GM19372 (cell line): ENCODE results near the gene TM2D3.
"Not testable (repeated sequence)": the region's sequence is repeated elsewhere in the genome, so short reads cannot be mapped to it uniquely, and the experiment has no call there.

Experiments
- ATAC-seq: cut with Tn5 transposase; IDR thresholded peaks from one replicate; pipeline ENCODE4 v1.9.1; 2021; ENCODE audit warnings: mild to moderate bottlenecking, low read depth, moderate library complexity; ENCODE audit not compliant: unreplicated experiment

The TM2D3 gene

DNA sequence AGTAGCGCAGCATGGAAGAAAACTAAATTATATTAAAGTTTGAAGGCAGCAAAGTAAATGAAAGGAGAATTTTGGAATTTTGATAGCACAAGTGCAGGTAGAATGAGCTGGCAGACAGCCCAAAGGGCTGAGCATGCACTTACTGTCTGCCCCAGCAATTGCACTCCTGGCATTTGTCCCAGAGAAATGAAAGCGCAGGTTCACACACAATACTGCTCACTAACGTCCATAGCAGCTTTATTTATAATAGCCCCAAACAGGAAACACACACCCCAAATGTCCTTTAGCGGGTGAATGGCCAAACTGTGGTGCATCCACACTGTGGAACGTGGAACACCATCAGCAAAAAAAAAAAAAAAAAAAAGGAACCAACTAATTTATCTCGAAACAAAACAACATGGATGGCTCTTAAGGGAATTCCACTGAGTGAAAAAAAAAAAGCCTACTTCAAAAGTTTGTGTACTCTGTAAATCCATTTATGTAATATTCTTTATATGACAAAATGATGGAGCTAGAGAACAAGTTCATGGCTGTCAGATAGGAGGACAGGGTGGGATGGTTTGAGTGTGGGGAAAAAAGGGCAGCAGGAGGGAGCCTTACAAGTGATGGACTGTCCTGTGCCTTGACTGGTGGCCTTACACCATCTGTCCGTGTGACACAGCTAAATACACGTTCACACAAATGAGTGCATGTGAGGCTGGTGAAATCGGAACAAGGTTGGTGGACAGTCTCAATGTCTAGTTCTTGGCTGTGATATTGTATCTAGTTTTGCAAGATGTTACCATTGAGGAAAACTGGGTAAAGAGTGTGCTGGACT, 6.0 kb upstream of the TM2D3 start:
- no peak for ATAC-seq

DNA sequence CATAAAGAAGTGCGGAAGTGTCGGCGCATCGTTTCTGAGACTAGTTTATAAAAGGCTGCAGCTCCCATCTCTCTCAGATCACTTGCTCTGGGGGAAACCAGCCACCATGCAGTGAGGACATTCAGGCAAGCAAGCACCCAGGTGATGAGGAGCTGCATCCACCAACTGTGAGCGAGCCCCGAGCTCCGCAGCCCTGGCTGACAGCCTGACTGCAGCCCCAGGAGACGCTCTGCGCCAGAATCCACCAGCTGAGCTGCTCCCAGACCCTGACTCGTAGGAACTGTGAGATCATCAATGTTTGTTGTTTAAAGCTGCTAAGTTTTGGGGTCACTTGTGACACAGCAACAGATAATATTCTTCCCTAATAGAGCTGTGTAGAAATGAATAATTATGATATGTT, 5.0 kb upstream of the TM2D3 start:
- ATAC-seq = no peak

DNA sequence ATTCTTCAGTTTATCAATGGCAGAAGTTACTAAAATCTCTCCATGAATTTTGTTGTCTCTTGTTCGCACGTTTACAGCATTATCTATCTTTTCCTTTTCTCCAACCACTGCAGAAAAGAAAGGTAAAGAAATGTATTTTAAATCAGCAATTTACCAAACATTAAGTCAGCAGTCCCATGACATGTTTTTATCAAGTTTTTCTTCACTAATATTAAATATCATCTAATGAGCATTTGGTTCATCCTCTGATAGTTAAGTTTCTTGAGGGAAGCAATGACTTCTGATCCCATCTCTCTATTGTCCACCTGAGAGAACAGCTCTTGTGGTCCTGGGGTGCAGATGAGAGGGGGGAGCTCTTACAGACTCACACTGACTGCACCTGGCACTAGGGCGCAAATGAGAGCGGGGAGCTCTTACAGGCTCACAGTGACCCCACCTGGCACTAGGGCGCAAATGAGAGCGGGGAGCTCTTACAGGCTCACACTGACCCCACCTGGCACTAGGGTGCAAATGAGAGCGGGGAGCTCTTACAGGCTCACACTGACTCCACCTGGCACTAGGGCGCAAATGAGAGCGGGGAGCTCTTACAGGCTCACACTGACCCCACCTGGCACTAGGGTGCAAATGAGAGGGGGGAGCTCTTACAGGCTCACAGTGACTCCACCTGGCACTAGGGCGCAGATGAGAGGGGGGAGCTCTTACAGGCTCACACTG, 2.6 kb upstream of the TM2D3 start:
- not testable (repeated sequence) for ATAC-seq

DNA sequence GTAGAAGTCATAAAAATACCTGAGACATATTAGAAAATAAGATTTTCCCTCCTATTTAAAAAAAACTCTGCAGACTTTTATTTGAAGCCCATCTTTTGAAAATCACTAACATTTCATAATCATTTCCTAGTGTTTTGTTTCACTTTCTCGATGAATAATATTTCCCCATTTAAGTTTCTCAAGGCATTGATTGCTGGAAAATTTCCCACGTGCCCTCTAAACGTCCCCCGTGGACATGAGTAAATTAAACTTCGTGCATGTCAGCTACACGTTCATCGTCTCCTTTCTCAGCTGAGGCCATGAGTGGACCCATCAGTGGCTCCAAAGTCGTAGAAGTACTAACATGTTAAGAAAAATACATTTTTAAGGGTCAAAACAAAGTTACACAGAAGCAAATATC, 2.0 kb upstream of the TM2D3 start:
- ATAC-seq = no peak

DNA sequence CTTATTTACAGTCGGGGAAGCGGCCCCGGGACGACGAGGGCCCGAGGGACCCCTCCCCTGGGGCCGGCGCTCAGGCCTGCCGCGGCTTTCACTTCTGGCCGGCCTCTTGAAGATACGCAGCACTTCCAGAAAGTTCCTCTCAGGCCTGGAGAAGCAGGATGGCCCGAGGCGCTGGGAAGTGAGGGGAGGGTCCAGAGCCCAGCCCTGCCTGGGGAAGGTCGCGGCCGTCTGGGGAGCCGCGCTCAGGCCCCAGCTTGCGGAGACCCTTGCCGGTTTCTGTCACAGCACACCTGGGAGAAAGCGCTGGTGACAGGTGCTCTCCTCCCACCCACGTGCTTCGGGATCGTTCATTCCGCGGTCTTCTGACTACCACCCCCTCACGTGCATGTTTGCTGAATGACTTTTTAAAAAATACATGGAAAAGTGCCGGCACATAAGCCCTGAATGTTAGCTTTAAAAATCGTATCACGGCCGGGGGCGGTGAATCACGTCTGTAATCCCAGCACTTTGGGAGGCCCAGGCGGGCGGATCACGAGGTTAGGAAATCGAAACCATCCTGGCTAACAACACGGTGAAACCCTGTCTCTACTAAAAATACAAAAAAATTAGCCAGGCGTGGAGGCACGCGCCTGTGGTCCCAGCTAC, 727 bp upstream of the TM2D3 start:
- ATAC-seq = no peak

DNA sequence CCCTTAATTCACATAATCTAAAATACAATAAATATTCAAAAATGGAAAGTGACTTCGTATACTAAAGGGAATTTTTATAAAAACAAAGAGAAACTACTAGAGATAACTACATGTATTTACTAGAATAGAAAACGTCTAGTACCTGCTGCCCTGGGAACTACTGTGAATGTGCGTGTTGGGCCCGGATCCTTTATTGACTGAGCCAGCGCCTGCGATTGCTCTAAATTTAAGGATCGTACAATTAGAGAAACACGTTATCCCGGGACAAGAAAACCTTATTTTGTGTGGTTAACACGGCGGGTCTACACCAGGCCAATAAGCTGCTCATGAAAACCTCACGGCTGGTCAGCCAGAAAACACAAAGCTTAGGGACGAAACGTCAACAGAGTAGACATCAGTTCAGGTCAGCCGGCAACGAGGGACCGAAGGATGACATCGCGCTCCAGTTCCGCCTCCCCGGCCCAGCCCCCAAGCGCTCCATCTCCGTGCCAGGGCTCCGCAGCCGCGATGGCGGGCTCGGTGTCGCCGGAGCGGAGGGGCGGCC, 555 bp downstream of the TM2D3 start:
- ATAC-seq = peak; percentile 48

DNA sequence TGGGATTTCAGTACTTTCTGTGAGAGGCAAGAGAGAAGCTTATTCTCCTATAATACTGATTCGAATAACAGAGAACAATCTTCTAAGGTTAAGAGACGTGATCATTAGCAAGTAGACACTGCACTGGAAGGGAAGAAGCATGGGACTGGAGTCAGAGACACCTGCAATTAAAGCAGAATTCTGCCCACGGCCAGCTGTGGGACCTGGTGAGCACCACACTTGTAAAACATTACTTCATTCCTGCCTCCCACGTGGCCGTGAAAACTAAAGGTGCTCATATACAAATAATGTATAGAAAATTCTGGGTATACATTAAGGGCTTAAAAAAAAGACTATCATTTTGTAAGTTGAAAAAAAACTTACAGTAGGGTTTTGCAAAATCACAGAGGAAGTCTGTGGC, 2.0 kb downstream of the TM2D3 start:
- ATAC-seq = no peak

DNA sequence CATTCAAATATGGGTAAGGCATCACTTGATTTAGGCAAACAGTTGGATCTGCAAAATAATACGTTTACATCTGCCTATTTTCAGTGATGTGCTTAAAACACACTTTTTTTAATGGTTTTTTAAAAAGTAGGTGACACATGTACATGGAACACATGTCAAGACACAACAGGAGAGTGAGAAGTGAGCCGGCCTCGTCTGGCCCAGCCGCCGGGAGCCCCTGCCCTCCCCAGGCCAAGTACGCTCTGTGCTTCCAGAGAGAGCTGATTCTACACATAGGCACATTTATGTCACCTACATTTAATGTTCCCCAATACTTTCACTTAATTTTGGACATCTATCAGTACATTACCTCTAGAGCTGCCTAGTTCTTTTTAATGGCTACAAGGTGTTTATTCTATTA, 3.8 kb downstream of the TM2D3 start:
- no peak for ATAC-seq

DNA sequence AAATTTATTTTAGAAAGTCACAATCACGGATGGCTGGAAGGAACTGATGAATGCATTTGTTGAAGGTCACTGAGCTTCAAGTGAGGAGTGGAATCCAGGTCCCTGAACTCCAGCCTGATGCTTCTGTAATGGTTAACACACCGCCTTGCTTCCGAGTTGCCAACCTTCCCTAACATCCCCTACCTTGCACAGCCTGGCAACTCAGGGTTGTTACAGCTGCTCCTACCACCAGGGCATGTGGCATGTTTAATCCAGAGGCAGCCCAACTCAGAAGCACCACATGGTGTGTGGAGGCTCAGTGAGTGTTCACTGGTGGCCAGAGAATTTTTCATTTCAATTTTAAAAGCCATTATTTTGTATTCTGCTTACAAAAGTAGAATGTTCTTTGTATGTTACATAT, 4.9 kb downstream of the TM2D3 start:
- no peak for ATAC-seq

DNA sequence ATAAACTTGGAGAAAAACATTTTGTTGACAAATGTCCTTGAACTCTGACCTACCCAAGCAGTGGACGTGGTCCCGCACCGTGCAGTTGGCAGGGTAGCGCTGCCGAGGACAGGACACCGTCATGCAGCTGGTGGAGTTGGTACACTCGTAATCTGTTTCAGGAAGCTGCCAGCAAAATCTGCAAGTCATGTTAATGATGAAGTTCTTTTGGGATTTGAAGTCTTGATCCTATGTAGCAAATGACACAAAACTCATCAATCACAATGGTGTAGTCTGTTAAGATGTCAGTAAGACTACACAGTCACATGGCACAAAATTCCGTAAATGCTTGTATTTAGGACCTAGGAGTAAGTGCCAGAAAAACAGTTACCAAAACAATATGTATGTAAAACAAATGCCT, 5.5 kb downstream of the TM2D3 start:
- no peak for ATAC-seq

DNA sequence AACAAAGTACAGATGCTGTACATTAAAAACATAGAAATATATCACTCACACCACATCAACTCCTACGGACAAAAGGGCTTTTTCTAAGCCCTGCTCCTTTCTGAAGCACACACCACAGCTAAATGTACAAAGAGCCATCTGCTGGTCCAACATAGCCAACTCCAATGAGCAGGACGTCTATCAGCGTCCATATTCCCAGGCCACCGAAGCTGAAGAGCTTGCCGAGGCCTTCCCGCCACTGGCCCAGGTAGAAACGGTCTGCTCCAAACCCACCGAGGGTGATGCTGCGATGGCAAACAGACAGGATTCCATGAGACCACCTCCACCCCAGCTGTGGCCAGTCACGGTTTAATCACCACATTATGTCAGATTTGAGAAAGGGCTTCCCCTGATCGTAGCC, 9.8 kb downstream of the TM2D3 start:
- no peak for ATAC-seq

DNA sequence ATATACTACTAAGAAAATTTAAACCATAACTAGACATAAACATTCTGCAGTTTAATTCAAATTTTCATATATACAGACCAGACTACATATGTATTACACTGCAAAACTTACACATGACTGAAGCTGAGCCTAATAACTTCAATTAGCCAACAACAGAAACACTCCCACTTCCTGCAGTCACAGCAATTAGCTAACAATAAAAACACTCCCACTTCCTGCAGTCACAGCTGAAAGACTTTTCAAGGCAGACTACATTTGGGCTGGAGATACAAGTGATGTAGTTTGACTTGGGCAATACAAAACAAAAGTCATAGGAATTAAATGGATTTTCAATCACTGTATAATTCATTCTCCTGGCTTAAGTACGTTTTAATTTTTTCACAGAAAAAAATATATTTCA, 10.3 kb downstream of the TM2D3 start:
- no peak for ATAC-seq

DNA sequence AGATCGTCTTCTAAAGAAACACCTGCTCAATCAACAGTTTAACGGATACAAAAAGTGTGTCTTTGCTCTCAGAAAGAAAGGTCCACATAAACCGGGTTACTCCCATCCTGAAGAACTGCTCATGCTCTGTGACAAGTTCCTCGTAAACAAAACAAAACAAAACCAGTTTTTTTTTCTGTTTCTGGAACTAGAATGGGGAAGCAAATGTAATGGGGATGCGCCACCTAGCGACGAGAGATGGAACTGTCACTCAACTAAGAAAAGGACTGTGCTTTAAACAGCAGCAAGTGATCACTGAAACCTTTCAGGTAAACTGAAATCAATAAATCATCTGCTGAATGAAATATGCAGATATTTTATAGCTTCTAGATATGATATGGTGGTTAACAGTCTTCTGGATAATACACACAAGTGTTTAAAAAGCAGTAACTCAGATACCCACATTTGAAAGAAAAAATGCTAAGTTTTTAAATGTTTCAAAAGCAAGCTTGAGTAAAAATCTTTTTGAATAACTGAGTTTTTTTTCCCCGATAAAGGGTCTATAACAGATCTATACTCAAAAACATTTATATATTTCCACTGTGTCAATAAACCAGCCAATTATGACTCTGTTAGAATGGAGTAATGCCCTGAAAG, 10.9 kb downstream of the TM2D3 start:
- peak; percentile 61 for ATAC-seq

DNA sequence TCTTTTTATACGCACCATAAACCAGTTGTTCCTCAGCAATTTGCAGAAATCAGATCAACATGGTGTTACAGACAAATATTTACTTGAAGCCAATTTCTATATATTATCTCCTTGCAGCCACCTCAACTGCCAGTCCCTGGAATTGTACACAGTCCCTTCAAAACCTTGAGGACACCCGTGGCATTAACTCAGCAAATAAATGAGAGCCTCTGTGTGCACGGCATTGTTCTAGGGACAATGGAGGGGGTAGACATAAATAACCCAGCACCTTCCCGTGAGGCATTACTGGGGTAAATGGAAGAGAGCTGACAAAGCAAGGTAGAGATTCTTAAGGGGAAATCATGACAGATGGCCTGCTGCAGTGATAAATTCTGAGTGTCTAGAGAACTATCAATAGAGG, 12.5 kb downstream of the TM2D3 start:
- no peak for ATAC-seq

DNA sequence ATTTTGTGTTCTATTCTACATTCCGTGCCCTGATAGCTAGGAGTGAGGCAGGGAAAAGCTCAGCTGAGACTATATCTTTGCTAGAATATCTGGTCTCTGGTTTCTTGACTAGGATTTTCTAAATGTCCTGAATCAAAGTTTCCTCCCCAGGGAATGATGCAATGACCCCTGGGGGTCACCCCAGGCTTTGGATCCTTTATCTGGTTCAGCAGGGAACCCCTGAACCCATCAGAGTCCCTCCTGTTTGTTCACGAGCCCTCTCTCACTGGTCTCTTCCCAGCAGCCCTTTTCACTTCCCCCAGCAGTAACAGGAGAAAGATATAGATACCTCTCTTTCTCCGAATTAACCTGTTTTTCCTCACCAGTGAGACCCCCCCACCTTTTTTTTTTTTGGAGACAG, 14.3 kb downstream of the TM2D3 start:
- no peak for ATAC-seq

DNA sequence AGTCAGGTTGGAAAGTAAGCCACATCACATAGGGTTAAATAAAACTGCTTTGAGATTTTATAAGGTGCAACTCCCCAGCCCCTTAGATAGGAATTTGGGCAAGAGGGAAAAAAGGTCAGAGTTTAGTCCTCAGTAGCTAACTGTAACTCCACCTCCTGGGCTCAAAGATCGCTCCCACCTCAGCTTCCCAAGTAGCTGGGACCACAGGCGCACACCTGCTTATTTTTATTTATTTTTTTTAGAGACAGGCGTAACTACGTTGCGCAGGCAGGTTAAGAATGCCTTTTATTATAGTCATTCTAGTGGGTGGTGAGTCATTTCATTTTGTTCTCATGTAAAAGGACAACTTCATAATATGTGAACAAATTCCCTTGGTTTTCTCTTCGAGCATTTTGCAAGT, 14.7 kb downstream of the TM2D3 start:
- no peak for ATAC-seq

DNA sequence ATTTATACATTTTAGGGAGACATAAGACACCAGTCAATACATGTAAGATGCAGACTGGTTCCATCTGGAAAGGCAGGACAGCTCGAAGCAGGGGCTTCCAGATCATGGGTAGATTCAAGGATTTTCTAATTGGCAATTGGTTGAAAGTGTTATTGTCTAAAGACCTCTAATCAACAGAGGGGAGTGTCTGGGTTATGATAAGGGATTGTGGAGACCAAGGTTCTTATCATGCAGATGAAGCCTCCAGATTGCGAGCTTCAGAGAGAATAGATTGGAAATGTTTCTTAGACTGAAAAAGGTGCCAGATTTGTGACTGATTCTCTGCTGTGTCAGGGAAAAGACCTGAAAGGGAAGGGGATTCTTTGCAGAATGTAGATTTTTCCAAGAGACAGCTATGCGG, 15.1 kb downstream of the TM2D3 start:
- no peak for ATAC-seq

DNA sequence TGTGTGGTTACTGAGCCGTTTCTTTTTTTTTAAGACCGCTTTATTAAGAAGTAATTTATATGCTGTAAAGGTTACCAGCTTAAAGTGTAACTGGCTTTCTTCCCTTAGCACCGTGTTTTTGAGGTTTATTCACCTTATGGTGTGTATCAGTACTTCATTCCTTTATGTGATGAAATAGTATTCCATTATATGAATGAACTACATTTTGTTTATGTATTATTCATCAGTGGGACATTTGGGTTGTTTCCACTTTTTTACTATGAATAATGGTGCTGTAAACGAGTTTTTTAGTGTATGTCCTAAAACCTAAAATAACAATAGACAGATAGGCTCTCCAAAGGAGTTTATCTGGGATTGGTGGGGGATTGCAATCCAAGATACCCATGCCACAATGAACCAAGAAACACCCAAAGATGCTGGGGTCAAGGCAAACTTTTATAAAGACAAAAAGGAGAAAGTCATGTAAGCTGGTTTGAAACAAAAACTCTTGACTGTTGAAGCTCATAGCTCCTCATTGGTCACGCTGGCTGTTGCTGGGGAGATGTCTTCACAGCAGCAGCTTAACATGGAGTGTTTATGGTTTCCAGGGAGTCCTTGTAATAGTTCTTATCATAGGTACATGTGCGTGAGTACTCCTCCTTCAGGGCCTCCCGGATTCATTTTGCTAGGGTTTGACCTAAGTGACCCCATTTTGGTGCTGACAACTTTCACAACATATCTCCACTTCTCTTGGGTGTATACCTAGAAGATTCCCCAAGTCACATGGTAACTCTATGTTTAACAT, 16.0 kb downstream of the TM2D3 start:
- ATAC-seq = no peak

DNA sequence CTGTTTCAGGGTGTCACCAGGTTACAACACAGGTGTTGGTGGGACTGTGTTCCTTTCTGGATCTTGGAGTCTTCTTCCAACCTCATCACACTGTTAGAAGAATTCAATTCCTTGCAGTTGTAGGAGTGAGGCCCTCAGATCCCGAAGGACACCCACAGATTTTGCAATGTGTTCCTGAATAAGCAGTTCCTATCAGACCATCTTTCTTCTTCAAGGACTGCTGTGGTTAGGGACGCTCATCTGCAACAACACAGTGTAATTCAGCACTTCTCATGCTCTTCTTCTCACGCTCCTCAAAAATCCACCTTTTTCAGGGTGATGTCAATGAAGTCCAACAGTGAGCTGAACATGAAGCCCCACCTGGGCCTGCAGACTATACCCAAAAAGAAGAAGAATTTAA, 18.8 kb downstream of the TM2D3 start:
- no peak for ATAC-seq

DNA sequence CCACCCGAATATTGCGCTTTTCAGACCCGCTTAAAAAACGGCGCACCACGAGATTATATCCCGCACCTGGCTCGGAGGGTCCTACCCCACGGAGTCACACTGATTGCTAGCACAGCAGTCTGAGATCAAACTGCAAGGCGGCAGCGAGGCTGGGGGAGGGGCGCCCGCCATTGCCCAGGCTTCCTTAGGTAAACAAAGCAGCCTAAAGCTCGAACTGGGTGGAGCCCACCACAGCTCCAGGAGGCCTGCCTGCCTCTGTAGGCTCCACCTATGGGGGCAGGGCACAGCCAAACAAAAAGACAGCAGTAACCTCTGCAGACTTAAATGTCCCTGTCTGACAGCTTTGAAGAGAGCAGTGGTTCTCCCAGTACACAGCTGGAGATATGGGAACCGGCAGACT, 25.5 kb downstream of the TM2D3 start:
- ATAC-seq = not testable (repeated sequence)
